K562 (cell line): ENCODE data around the gene BLM. TPM values are rescaled to one million over a fixed set of nuclear protein-coding genes. Genes with fewer than 3 reads are reported as not detected.

Experiments
- ARID1B ChIP-seq: fragments of 450-650 bp; IDR thresholded peaks from 2 replicates; pipeline ENCODE4 v1.6.1; 2016; ENCODE audit warnings: antibody characterized with exemption, mild to moderate bottlenecking, inconsistent platforms
- BMI1 ChIP-seq: fragments of 150-350 bp; IDR thresholded peaks from 2 replicates; pipeline ENCODE4 v1.6.1; 2014; ENCODE audit warnings: low read length
- BRCA1 ChIP-seq, 2 experiments: fragments of 450-650 bp in 1 of 2; sonication (generic) in 1 of 2; formaldehyde crosslinking in 1 of 2; IDR thresholded peaks; 2 replicates each; pipeline versions ENCODE4 v1.5.0 to v1.6.1; 2017 to 2020; ENCODE audit warnings: mild to moderate bottlenecking in 1 of 2, missing genetic modification reagents in 1 of 2
- C11orf30 ChIP-seq: fragments of 450-650 bp; IDR thresholded peaks from 2 replicates; pipeline ENCODE4 v1.6.1; 2016; ENCODE audit warnings: low read depth, mild to moderate bottlenecking
- CTBP1 ChIP-seq: fragments of 450-650 bp; IDR thresholded peaks from 2 replicates; pipeline ENCODE4 v1.6.1; 2016; ENCODE audit warnings: borderline replicate concordance
- EGR1 ChIP-seq: fragments of 450-650 bp; conservative IDR thresholded peaks from 2 replicates; pipeline ENCODE4 v1.6.1; 2017; ENCODE audit warnings: mild to moderate bottlenecking
- FOXK1 ChIP-seq: sonication (generic); formaldehyde crosslinking; IDR thresholded peaks from 2 replicates; pipeline ENCODE4 v1.8.0; 2022; ENCODE audit warnings: missing genetic modification reagents, mild to moderate bottlenecking, borderline replicate concordance
- JUND ChIP-seq, 2 experiments: IDR thresholded peaks; 2 replicates in 1 of 2; 3 replicates in 1 of 2; pipeline ENCODE4 v1.6.1; 2011; ENCODE audit warnings: borderline replicate concordance in 2 of 2, low read depth in 2 of 2, low read length in 2 of 2, improper control_type of control experiment in 1 of 2, missing biosample characterization in 1 of 2, missing genetic modification characterization in 1 of 2, missing genetic modification reagents in 1 of 2
- KDM1A ChIP-seq, 2 experiments: fragments of 450-650 bp; IDR thresholded peaks; 2 replicates each; pipeline ENCODE4 v1.6.1; 2016; ENCODE audit warnings: mild to moderate bottlenecking in 2 of 2
- PHB2 ChIP-seq: fragments of 450-650 bp; IDR thresholded peaks from 2 replicates; pipeline ENCODE4 v1.6.1; 2017; ENCODE audit warnings: low read depth
- STAG1 ChIP-seq: sonication (generic); formaldehyde crosslinking; IDR thresholded peaks from 2 replicates; pipeline ENCODE4 v1.5.0; 2020; ENCODE audit warnings: missing genetic modification reagents, borderline replicate concordance
- ZNF165 ChIP-seq: fragments of 250-450 bp; sonication (Bioruptor Pico); IDR thresholded peaks from 2 replicates; pipeline ENCODE4 v1.4.0; 2020; ENCODE audit warnings: borderline replicate concordance
- ZNF212 ChIP-seq: fragments of 450-650 bp; formaldehyde crosslinking; IDR thresholded peaks from 2 replicates; pipeline ENCODE4 v1.4.0; 2020; ENCODE audit warnings: mild to moderate bottlenecking
- ZNF780A ChIP-seq: fragments of 250-450 bp; sonication (Bioruptor Pico); IDR thresholded peaks from 2 replicates; pipeline ENCODE4 v1.5.0; 2021; ENCODE audit warnings: mild to moderate bottlenecking
- ZSCAN32 ChIP-seq: fragments of 450-650 bp; formaldehyde crosslinking; IDR thresholded peaks from 2 replicates; pipeline ENCODE4 v1.4.0; 2020; ENCODE audit warnings: mild to moderate bottlenecking, moderate library complexity
- polyA plus RNA-seq, 8 experiments: library from polyadenylated mRNA; depleted of rRNA in 4 of 8; stranded (reverse) in 5 of 8; unstranded in 3 of 8; fragments of >200 nt; fragmentation: Nextera tagmentation in 2 of 8; fragmentation: Illumina TruSeq in 1 of 8; extraction: Ambion mirVana in 2 of 8; extraction: Trizol in 1 of 8; gene quantifications; 2 replicates each; pipeline versions ENCODE4 v1.2.1 to v1.2.3, GENCODE V29; 2011 to 2014; ENCODE audit warnings: inconsistent platforms in 1 of 8, missing spikeins in 1 of 8
- total RNA-seq, 7 experiments: library from RNA; depleted of rRNA in 6 of 7; stranded (reverse); fragments of >200 nt in 6 of 7; fragmentation: Illumina TruSeq in 2 of 7; extraction: Trizol in 2 of 7; gene quantifications; 2 replicates each; pipeline versions ENCODE4 v1.2.1 to v1.2.3, GENCODE V29; 2011 to 2021; ENCODE audit warnings: low replicate concordance in 1 of 7
- TF ChIP-seq, protein P1 (sequence below), 2 experiments: fragments of 450-650 bp in 1 of 2; sonication (generic) in 1 of 2; formaldehyde crosslinking in 1 of 2; IDR thresholded peaks; 2 replicates each; pipeline versions ENCODE4 v1.7.1 to v1.9.0; 2016 to 2022; ENCODE audit warnings: inconsistent platforms in 1 of 2, mild to moderate bottlenecking in 1 of 2, missing genetic modification reagents in 1 of 2
- TF ChIP-seq, protein P2 (sequence below): fragments of 250-450 bp; sonication (Bioruptor Pico); IDR thresholded peaks from 2 replicates; pipeline ENCODE4 v1.4.0; 2020; ENCODE audit warnings: mild to moderate bottlenecking

BLM gene
- total and polyA plus RNA-seq, 9 of the 15 experiments (the other 6 are each of a cell fraction or from before 2014, with no cell fraction given): 21.0 to 56.0 (median 43.9) TPM

DNA sequence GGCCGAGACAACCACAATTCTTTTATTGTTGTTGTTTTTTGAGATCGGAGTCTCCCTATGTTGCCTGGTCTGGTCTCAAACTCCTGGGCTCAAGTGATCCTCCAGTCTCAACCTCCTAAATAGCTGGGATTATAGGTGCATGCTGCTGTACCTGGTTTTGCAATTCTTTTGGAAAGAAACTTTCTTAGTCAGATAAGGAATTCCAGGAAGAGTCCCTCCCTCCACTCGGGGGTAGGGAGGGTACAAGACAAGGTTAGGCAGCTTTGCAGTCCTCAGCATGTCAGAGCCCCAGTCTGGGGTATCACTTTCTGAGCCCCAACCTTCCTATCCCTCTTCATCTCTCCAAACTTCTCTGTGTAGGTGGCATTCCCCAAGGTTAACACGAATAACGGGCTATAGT lies 117.5 kb downstream of the BLM start (continued):
- TF ChIP-seq, protein P1, sequence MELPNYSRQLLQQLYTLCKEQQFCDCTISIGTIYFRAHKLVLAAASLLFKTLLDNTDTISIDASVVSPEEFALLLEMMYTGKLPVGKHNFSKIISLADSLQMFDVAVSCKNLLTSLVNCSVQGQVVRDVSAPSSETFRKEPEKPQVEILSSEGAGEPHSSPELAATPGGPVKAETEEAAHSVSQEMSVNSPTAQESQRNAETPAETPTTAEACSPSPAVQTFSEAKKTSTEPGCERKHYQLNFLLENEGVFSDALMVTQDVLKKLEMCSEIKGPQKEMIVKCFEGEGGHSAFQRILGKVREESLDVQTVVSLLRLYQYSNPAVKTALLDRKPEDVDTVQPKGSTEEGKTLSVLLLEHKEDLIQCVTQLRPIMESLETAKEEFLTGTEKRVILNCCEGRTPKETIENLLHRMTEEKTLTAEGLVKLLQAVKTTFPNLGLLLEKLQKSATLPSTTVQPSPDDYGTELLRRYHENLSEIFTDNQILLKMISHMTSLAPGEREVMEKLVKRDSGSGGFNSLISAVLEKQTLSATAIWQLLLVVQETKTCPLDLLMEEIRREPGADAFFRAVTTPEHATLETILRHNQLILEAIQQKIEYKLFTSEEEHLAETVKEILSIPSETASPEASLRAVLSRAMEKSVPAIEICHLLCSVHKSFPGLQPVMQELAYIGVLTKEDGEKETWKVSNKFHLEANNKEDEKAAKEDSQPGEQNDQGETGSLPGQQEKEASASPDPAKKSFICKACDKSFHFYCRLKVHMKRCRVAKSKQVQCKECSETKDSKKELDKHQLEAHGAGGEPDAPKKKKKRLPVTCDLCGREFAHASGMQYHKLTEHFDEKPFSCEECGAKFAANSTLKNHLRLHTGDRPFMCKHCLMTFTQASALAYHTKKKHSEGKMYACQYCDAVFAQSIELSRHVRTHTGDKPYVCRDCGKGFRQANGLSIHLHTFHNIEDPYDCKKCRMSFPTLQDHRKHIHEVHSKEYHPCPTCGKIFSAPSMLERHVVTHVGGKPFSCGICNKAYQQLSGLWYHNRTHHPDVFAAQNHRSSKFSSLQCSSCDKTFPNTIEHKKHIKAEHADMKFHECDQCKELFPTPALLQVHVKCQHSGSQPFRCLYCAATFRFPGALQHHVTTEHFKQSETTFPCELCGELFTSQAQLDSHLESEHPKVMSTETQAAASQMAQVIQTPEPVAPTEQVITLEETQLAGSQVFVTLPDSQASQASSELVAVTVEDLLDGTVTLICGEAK (IDR thresholded peaks at IDR 0.05): no peak
- TF ChIP-seq, protein P1 (CRISPR knock-in tag; IDR thresholded peaks at IDR 0.05): no peak
- TF ChIP-seq ZNF212 (no peak), BRCA1 (IDR thresholded peaks at IDR 0.05) (no peak), BRCA1 (CRISPR knock-in tag; IDR thresholded peaks at IDR 0.05) (no peak), JUND (IDR thresholded peaks at IDR 0.05; ENCODE audit: borderline replicate concordance, low read depth, low read length) (no peak; the same call in 1 of the 2 replicates), JUND (tag; IDR thresholded peaks at IDR 0.05; ENCODE audit: borderline replicate concordance, low read depth, low read length) (peak; percentile 33; the same call in 1 of the 3 replicates), PHB2 (no peak), CTBP1 (0 out of 2 replicates have a peak, but pooled peaks have one; percentile 23), FOXK1 (no peak), C11orf30 (no peak), ZNF165 (CRISPR knock-in tag) (no peak), ZSCAN32 (CRISPR knock-in tag) (no peak), KDM1A (IDR thresholded peaks at IDR 0.05) (no peak), ZNF780A (CRISPR knock-in tag) (no peak), STAG1 (CRISPR knock-in tag) (no peak), ARID1B (peak; percentile 48; the same call in 1 of the 2 replicates), EGR1 (no peak), BMI1 (no peak)
- TF ChIP-seq, protein P2, sequence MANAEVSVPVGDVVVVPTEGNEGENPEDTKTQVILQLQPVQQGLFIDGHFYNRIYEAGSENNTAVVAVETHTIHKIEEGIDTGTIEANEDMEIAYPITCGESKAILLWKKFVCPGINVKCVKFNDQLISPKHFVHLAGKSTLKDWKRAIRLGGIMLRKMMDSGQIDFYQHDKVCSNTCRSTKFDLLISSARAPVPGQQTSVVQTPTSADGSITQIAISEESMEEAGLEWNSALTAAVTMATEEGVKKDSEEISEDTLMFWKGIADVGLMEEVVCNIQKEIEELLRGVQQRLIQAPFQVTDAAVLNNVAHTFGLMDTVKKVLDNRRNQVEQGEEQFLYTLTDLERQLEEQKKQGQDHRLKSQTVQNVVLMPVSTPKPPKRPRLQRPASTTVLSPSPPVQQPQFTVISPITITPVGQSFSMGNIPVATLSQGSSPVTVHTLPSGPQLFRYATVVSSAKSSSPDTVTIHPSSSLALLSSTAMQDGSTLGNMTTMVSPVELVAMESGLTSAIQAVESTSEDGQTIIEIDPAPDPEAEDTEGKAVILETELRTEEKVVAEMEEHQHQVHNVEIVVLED: no peak
